ENCODE results near the gene KRTAP5-3. TPM values are rescaled to one million over a fixed set of nuclear protein-coding genes. Genes with fewer than 3 reads are reported as not detected.

The KRTAP5-3 gene
- total and polyA plus RNA-seq, 2 of the 8 experiments (the other 6 are each of a cell fraction or from before 2014, with no cell fraction given): not detected

GRCh38 chr11:1650918-1651262 is 42.6 kb upstream of the KRTAP5-3 start:
- Histone ChIP-seq H4K8ac (ENCODE audit: extremely low read depth, insufficient read depth, low read length) (no peak overlapping the region), H3K23ac (ENCODE audit: insufficient read length) (no peak overlapping the region), H3K36me3 (ENCODE audit: control insufficient read depth in 2 of 4, insufficient read depth in 4 of 4, low read length in 3 of 4) (no peaks in the 10 kb centered on the region), H3K14ac (ENCODE audit: insufficient read length) (no peak overlapping the region), H3K9me3 (ENCODE audit: insufficient read depth in 2 of 2, low read depth in 1 of 2, low read length in 1 of 2) (no peaks in the 10 kb centered on the region), H3K79me1 (ENCODE audit: low read depth, low read length) (no peaks in the 10 kb centered on the region), H3K4me1 (replicated peaks in 1 of 4; ENCODE audit: control insufficient read depth in 3 of 4, insufficient read depth in 4 of 4, low read length in 3 of 4) (peaks cover 0 to 6% (median 2%) of the 10 kb centered on the region in 4 experiments; a peak in 3 of 7 replicates), H3K18ac (ENCODE audit: extremely low read depth, low read length) (no peak overlapping the region), H2BK15ac (ENCODE audit: low read length) (peak overlapping the region; percentile 61; the same call in 1 of the 2 replicates), H3K4me2 (ENCODE audit: insufficient read depth in 1 of 2, low read depth in 2 of 2, low read length in 2 of 2) (no peak overlapping the region), H4K91ac (replicated peaks; ENCODE audit: insufficient read length, low read length) (no peak overlapping the region), H3K4ac (replicated peaks; ENCODE audit: insufficient read length, low read depth, low read length) (no peak overlapping the region), H3K27ac (ENCODE audit: low read depth, low read length) (no peak overlapping the region), H3K27me3 (replicated peaks in 1 of 4; ENCODE audit: control insufficient read depth in 3 of 4, extremely low read depth in 1 of 4, insufficient read depth in 3 of 4, low read length in 3 of 4) (peaks cover 0 to 9% (median 6%) of the 10 kb centered on the region in 4 experiments; a peak in 4 of 7 replicates), H3K23me2 (ENCODE audit: low read depth, low read length) (no peaks in the 10 kb centered on the region), H4K20me1 (replicated peaks in 1 of 2; ENCODE audit: control insufficient read depth in 1 of 2, insufficient read depth in 2 of 2, low read length in 2 of 2) (no peaks in the 10 kb centered on the region), H3K4me3 (ENCODE audit: extremely low read depth in 1 of 4, insufficient read depth in 2 of 4, low read depth in 3 of 4, low read length in 4 of 4) (no peak overlapping the region), H3K9ac (replicated peaks in 1 of 4; ENCODE audit: extremely low read depth in 1 of 4, low read depth in 3 of 4, low read length in 3 of 4) (no peak overlapping the region), H2BK12ac (ENCODE audit: low read depth, low read length) (0 out of 2 replicates have a peak overlapping the region, but pooled peaks have one; percentile 43), H2BK120ac (replicated peaks; ENCODE audit: low read depth, low read length) (no peak overlapping the region), H2AK5ac (ENCODE audit: low read depth, low read length) (no peak overlapping the region), H3K79me2 (ENCODE audit: control insufficient read depth in 1 of 2, insufficient read depth in 2 of 2, low read length in 2 of 2) (no peaks in the 10 kb centered on the region), H3K56ac (replicated peaks; ENCODE audit: insufficient read length, low read depth, low read length) (no peak overlapping the region), H2BK20ac (ENCODE audit: low read length) (no peak overlapping the region), H2BK5ac (ENCODE audit: low read depth, low read length) (no peak overlapping the region), H4K5ac (ENCODE audit: insufficient read length, low read depth, low read length) (no peak overlapping the region), H2AFZ (ENCODE audit: low read length) (no peak overlapping the region)
- CTCF ChIA-PET (ENCODE audit: partially characterized antibody): interaction anchor here (0.7 to 10.1 kb wide), 13 partner anchors 12 to 625 kb away, joined by 3 to 166 read pairs (median 4); partner anchors contain the start of gene SYT8
- FAIRE-seq (no peak), DNase-seq (ENCODE audit: low read depth in 1 of 2, low spot score in 2 of 2) (no peak)
- POLR2A ChIA-PET (ENCODE audit: partially characterized antibody): no interaction called here
- WGBS, 2 experiments (ENCODE audit: extremely low coverage in 1 of 2, insufficient coverage in 1 of 2, insufficient read length in 1 of 2, insufficient replicate concordance in 2 of 2, low coverage in 1 of 2, low lambda C conversion rate in 2 of 2, missing lambda C conversion rate in 1 of 2): 73% methylated on average over 5 of the region's 5 CpGs; no CpG with 5 or more reads in 1 of the 2 experiments
- no peak for TF ChIP-seq GABPA (IDR thresholded peaks at IDR 0.05; ENCODE audit: borderline replicate concordance, insufficient read depth, low read length)
- TF ChIP-seq SP1 (IDR thresholded peaks at IDR 0.05; ENCODE audit: low read depth, low read length): no peak
- no peak for TF ChIP-seq EGR1 (IDR thresholded peaks at IDR 0.05; ENCODE audit: borderline replicate concordance, low read depth, low read length)
- TF ChIP-seq SIX5 (IDR thresholded peaks at IDR 0.05; ENCODE audit: low read depth, low read length): no peak
- no peak for TF ChIP-seq PHF8 (conservative IDR thresholded peaks at IDR 0.05; ENCODE audit: low read depth, low read length)
- no peak for TF ChIP-seq ATF3 (IDR thresholded peaks at IDR 0.05; ENCODE audit: insufficient read depth, low read depth, low read length)
- TF ChIP-seq NANOG (IDR thresholded peaks at IDR 0.05; ENCODE audit: insufficient read depth, low read depth, low read length, poor library complexity, severe bottlenecking): no peak
- no peak for TF ChIP-seq BCL11A (IDR thresholded peaks at IDR 0.05; ENCODE audit: low read depth in 2 of 2, low read length in 2 of 2)
- TF ChIP-seq SIRT6 (IDR thresholded peaks at IDR 0.05; ENCODE audit: low read length): no peak
- TF ChIP-seq RFX5 (IDR thresholded peaks at IDR 0.05; ENCODE audit: borderline replicate concordance, low read depth, low read length): no peak
- TF ChIP-seq CHD2 (IDR thresholded peaks at IDR 0.05; ENCODE audit: low read length): no peak
- no peak for TF ChIP-seq EZH2 (IDR thresholded peaks at IDR 0.05; ENCODE audit: low read depth, low read length, severe bottlenecking)
- TF ChIP-seq JUND (IDR thresholded peaks at IDR 0.05; ENCODE audit: low read length): no peak
- TF ChIP-seq CTBP2 (IDR thresholded peaks at IDR 0.05; ENCODE audit: borderline replicate concordance, insufficient read depth, insufficient read length, low read length): no peak

Measured in H1 (cell line).